C1 segment of cervical spinal cord (tissue), 14 donors: Measurements from ENCODE around the gene APRT.
"Not testable (repeated sequence)": the region's sequence is repeated elsewhere in the genome, so short reads cannot be mapped to it uniquely, and the experiment has no call there.

ENCODE experiments used
- DNase-seq, 14 donors: peaks; one replicate each; lab custom pipeline; 2025; lab: John Stamatoyannopoulos, UW

APRT gene

GRCh38 chr16:88842308-88842756 is 30.6 kb upstream of the APRT start:
- no peak for DNase-seq

- no peak for DNase-seq
Observed at GRCh38 chr16:88841521-88842307, 30.0 kb upstream of the APRT start.

DNA sequence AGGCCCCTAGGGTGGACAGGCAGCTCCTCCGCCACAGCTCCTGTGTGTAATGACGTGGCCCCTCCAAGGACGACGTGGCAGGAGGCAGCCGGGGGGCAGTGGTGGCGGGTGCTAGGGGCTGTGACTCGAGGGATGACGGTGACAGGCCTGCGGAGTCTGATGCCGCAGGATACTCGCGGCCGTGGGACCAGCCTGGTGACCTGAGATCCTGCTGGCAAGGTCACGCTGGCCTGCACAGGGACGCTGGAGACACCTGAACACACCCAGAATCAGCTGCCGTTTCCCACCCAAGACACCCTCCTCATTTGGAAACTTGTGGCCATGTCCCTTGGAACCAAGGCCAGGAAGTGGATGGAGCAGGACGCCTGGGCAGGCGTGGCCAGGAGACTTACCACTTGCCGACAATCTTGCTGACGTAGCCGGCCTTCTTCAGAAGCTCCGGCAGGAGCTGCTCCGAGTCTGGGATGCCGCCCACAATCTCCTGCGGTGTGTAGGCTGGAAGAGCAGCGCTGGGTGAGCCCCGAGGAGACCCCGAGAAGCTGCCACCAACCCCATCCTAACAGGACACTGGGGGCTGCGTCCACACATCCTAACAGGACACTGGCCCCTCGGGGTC is 29.0 kb upstream of the APRT start:
- DNase-seq = no peak

DNA sequence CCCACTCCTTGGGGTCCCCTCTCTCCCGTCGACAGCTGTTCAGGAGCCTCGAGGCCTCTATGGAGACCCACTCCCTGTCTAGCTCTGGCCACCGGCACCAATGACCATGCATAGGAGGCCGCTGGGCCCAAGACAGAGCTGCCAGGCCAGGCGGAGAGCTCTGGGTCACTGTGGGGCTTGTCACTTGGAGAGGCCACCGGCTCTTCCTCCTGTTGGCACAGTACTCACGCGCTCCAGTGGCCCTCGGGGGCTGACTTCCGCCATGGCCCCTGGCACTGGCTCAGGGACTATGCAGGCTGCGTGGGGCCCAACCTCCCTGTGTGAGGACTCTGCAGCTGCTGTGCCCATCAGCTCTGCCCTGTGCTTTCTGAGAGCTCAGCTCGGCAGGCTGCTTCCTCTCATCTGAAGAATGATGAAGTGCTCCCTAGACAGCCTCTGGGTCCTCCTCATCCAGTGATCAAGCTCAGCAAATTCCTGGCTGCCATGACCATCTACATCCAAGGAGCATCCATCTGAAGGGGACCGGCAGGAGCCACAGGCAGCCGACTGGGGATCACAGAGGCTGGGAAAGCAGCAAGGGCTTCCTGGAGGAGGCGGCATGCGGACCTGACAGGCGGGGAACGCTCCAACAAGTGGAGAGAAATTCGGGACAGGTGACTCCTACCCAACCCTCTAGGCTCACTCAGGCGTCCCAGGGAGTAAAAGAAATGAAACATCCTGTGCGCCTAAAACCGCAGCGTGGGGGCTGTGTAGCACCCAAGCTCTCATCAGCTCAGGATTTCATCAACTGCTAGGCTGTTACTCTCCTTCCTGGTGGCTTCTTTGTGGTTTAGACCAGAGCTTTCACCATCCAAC is 28.2 kb upstream of the APRT start:
- DNase-seq = no peak

GRCh38 chr16:88839026-88839529 is 27.4 kb upstream of the APRT start:
- no peak for DNase-seq

DNA sequence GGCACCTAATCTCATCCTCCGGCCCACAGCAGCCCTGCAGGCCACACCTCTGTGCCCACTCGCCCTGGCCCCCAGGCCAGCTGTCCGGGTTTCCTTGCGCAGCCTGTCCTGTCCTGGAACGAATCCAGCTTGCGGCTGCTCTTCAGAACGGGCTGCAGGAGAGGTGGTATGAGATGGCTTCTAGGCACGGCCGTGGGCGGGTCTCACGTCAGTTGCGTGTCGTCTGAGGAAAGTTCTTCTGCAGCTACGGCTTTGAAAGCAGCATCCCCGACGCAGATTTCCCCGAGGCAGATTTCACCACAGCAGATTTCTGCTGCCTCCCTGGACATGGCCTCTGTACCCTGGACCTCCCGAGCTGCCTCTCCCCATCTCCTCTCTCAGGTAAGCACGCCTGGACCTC is 26.8 kb upstream of the APRT start:
- DNase-seq = no peak

- DNase-seq = no peak
Observed at GRCh38 chr16:88837806-88838205, 26.1 kb upstream of the APRT start.

GRCh38 chr16:88836791-88837190 is 25.1 kb upstream of the APRT start:
- DNase-seq = no peak

GRCh38 chr16:88835818-88836217 is 24.1 kb upstream of the APRT start:
- DNase-seq = no peak

DNA sequence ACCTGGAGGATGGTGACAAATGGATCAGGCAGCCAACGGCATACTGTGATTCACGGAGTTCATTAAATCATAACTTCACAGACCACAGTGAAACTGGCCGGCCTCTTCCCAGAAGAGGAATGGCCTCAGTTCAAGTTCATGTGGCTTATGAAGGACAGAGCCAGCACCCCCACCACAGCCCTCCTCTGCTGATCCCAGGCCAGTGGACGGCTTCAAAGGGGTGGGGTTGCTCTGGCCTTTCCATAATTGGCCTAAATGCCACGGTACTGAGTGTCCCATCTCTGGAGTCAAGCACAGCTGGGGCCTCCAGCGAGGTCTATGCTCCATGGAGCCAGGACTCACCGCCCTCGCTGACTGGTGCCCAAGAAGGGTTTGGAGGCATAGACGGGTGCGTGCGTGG is 23.7 kb upstream of the APRT start:
- no peak for DNase-seq

- DNase-seq = no peak
Observed at GRCh38 chr16:88834670-88835069, 22.9 kb upstream of the APRT start.

GRCh38 chr16:88833086-88833485 is 21.4 kb upstream of the APRT start:
- DNase-seq = no peak

DNA sequence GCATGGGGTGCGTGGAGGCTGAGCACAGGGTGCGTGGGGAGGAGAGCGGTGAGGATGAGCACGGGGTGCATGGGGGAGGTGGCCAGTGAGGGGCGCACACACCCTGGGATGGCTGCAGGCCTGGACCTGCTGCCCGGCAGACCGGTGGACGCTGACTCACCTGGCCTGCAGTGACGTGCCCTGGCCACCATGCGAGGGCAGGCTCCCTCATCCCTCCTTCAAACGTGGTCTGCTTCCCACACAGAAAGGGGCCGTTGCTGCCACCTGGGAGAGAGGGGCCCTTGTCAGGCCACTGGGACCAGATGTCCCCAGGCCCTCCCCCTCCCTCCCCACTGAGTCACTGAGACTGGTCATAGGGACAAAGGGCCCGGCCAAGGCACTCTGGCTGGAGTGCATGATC is 20.1 kb upstream of the APRT start:
- no peak for DNase-seq

DNA sequence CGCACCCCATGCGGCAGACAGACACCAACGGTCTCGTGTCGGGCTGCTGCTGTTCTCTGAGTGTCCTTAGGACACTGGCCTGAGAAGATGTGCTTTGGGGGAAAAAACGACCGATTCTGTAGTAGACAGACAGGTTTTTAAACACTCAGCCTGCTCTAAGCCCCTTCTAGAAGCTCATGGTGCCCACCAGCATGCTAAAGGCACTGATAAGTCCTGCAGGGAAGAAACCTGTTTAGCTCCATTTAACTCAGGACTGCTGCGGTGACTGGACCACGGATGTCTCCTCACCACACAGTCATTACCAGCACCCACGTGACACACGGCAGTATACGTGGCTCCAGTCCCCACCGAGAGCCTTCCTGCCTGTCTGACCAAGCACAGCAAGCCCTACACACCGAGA is 19.1 kb upstream of the APRT start:
- DNase-seq = no peak

GRCh38 chr16:88830258-88830657 is 18.5 kb upstream of the APRT start:
- no peak for DNase-seq

DNA sequence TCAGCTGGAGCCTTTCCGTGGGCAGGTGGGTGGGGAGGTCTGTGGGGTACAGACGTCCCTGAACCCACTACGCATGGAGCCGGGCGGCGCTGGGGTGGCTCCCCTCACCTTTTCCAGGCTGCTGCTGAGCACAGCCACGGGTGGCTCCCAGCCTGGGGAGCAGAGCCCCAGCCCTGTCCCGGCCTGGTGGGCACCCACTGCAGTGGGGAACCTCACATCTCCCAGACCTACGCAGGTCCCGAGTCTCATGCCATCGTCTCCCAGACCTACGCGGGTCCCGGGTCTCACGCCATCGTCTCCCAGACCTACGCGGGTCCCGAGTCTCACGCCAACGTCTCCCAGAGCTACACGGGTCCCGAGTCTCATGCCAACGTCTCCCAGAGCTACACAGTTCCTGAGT is 17.0 kb upstream of the APRT start:
- DNase-seq = peak in 1 of 14 donors; percentile 23

GRCh38 chr16:88827727-88828126 is 16.0 kb upstream of the APRT start:
- DNase-seq = no peak

DNA sequence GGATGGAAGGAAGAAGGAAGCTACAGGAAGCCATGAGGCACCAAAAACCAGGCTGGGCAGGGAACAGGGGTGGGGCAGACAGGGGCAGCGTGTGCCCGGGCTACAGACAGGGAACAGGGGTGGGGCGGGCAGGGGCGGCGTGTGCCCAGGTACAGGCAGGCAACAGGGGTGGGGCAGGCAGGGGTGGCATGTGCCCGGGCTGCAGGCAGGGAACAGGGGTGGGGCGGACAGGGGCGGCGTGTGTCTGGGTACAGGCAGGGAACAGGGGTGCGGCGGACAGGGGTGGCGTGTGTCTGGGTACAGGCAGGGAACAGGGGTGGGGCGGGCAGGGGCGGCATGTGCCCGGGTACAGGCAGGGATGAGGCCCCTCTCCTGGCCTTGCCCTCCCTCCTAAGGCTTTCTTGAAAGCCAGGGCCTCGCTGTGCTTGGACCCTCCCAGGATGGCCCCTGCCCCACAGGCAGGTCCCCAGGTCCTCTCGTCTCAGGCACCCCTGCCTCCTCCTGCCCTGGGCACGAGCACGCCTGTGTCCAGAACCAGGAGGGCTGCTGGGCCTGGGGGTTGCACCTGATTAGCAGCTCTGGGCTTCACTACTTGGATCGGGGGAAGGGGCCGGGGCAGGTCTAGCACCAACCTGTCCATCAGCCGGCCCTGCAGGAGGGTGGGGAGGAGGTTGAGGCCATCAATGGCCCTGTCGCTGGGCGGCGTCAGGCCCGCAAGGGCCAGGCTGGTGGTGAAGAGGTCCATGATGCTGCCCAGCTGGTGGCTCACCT is 14.5 kb upstream of the APRT start:
- DNase-seq = no peak

GRCh38 chr16:88825146-88825545 is 13.4 kb upstream of the APRT start:
- DNase-seq = no peak

DNA sequence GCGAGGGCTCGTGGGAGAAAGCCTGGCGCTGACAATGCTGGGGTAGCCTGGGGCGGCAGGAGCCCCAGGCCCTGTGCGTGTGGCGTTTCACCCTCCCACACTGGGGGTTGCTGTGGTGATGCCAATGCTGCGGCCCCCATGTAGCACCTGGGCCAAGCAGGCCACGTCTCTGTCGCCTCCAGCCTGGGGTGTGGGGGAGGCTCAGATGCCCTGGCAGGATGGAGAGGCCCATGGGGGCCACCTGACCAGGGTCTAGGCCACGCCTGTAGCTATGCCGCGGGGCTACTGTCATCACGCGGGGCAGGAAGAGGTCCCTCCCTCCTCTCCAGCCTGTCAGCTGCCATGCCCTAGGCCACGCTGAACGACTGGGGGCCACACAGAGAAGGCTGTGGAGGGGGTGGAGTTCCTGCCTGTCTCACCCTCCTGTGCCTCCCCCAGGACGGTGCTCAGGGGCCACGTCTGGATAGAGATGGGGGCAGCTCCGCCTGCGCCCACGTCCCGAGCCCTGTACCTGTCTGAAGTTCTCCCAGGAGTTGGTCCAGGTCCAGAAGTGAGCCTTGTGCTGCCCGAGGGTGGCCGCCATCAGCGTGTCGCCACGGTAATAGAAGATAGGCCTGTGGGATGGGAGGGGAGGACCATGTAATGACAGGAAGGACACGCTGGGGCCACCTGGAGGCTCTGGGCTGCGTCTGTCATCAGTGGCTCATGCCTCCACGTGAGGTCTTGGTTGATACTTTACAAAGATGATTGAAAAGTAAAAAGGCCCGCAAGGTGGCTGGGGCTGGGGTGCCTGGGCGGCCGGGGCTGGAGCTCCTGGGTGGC is 12.7 kb upstream of the APRT start:
- DNase-seq = no peak

GRCh38 chr16:88823646-88824045 is 11.9 kb upstream of the APRT start:
- DNase-seq = not testable (repeated sequence)
